SK-N-SH (cell line): ENCODE data around the gene AZU1. TPM values are rescaled to one million over a fixed set of nuclear protein-coding genes. Genes with fewer than 3 reads are reported as not detected.

Experiments used
- CTCF ChIA-PET: fragments of 300-600, 350-600 bp; formaldehyde crosslinking; extraction: SDS; loops from one replicate; lab custom pipeline; 2021; lab: Yijun Ruan, JAX
- POLR2A ChIA-PET: fragments of 350-600 bp; sonication (Branson Sonifier 250); formaldehyde crosslinking; extraction: SDS; loops from one replicate; lab custom pipeline; 2020; ENCODE audit warnings: antibody characterized with exemption, inconsistent platforms; lab: Yijun Ruan, JAX
- DNase-seq: peaks from one replicate; pipeline ENCODE4 v3.0.0; 2012
- H2AFZ ChIP-seq: fragments of 200-600 bp; sonication (generic); 2 replicates; pipeline ENCODE4 v1.8.1; 2016; ENCODE audit warnings: antibody characterized with exemption, mild to moderate bottlenecking, low read depth
- H3F3A ChIP-seq: fragments of 200-600 bp; sonication (generic); replicated peaks from 2 replicates; pipeline ENCODE3; 2016; ENCODE audit warnings: antibody characterized with exemption, mild to moderate bottlenecking; ENCODE audit not compliant: insufficient read depth
- H3K27ac ChIP-seq, 2 experiments: fragments of 200-500 bp in 1 of 2; fragments of 200-600 bp in 1 of 2; sonication (Bioruptor generic) in 1 of 2; sonication (generic), shearing (Covaris generic) in 1 of 2; 2 replicates each; pipeline versions ENCODE4 v1.5.1 to v1.6.1; 2014 to 2016; ENCODE audit warnings: low read depth in 2 of 2, inconsistent platforms in 1 of 2, low read length in 1 of 2, mild to moderate bottlenecking in 1 of 2, mixed read lengths in 1 of 2
- H3K27me3 ChIP-seq: fragments of 200-600 bp; sonication (generic), shearing (Covaris generic); 2 replicates; pipeline ENCODE4 v1.6.1; 2016; ENCODE audit warnings: mixed run types; ENCODE audit not compliant: insufficient read depth
- H3K36me3 ChIP-seq, 2 experiments: fragments of 200-500 bp in 1 of 2; fragments of 200-600 bp in 1 of 2; sonication (Bioruptor generic) in 1 of 2; sonication (generic) in 1 of 2; replicated peaks in 1 of 2; 2 replicates each; pipeline versions ENCODE3 to v1.5.1; 2014 to 2016; ENCODE audit warnings: low read length in 1 of 2, mild to moderate bottlenecking in 1 of 2; ENCODE audit not compliant: insufficient read depth in 2 of 2, control insufficient read depth in 1 of 2
- H3K4me1 ChIP-seq, 2 experiments: fragments of 200-500 bp in 1 of 2; fragments of 200-600 bp in 1 of 2; sonication (Bioruptor generic) in 1 of 2; sonication (generic), shearing (Covaris generic) in 1 of 2; 2 replicates each; pipeline versions ENCODE4 v1.5.1 to v1.6.1; 2014 to 2016; ENCODE audit warnings: low read depth in 1 of 2, low read length in 1 of 2, mixed run types in 1 of 2; ENCODE audit not compliant: insufficient read depth in 2 of 2, control insufficient read depth in 1 of 2
- H3K4me2 ChIP-seq: fragments of 200-600 bp; sonication (generic), shearing (Covaris generic); 2 replicates; pipeline ENCODE4 v1.6.1; 2017; ENCODE audit warnings: mixed run types
- H3K4me3 ChIP-seq, 2 experiments: fragments of 200-500 bp in 1 of 2; fragments of 200-600 bp in 1 of 2; sonication (Bioruptor generic) in 1 of 2; sonication (generic), shearing (Covaris generic) in 1 of 2; 2 replicates each; pipeline versions ENCODE4 v1.5.1 to v1.8.1; 2014 to 2016; ENCODE audit warnings: low read depth in 2 of 2, inconsistent platforms in 1 of 2, low read length in 1 of 2, mild to moderate bottlenecking in 1 of 2, mixed read lengths in 1 of 2, moderate library complexity in 1 of 2
- H3K79me2 ChIP-seq: fragments of 200-600 bp; sonication (generic); 2 replicates; pipeline ENCODE4 v1.8.1; 2017; ENCODE audit warnings: mild to moderate bottlenecking; ENCODE audit not compliant: insufficient read depth
- H3K9ac ChIP-seq: fragments of 200-600 bp; sonication (generic); 2 replicates; pipeline ENCODE4 v1.6.1; 2017; ENCODE audit warnings: mixed run types
- H3K9me2 ChIP-seq: fragments of 200-600 bp; sonication (generic); 2 replicates; pipeline ENCODE4 v1.6.1; 2017; ENCODE audit warnings: mixed run types
- H3K9me3 ChIP-seq: fragments of 200-600 bp; sonication (generic); 2 replicates; pipeline ENCODE4 v1.6.1; 2017; ENCODE audit warnings: mixed run types, mild to moderate bottlenecking, moderate library complexity
- H4K20me1 ChIP-seq: fragments of 200-600 bp; sonication (generic); 2 replicates; pipeline ENCODE4 v1.6.1; 2017; ENCODE audit warnings: mild to moderate bottlenecking, mixed run types; ENCODE audit not compliant: insufficient read depth
- EP300 ChIP-seq, 2 experiments: IDR thresholded peaks; 2 replicates each; pipeline versions ENCODE4 v1.4.0 to v1.6.1; 2012; ENCODE audit warnings: borderline replicate concordance in 1 of 2, low read depth in 1 of 2, low read length in 1 of 2
- FOSL2 ChIP-seq: IDR thresholded peaks from 2 replicates; pipeline ENCODE4 v1.4.0; 2012; ENCODE audit warnings: low read depth, mild to moderate bottlenecking, moderate library complexity, borderline replicate concordance
- FOXJ3 ChIP-seq: sonication (generic); formaldehyde crosslinking; IDR thresholded peaks from 2 replicates; pipeline ENCODE4 v1.5.1; 2020; ENCODE audit warnings: mild to moderate bottlenecking, missing genetic modification reagents
- GATA2 ChIP-seq: sonication (generic); formaldehyde crosslinking; IDR thresholded peaks from 2 replicates; pipeline ENCODE4 v1.5.0; 2020; ENCODE audit warnings: mild to moderate bottlenecking, missing genetic modification reagents
- IRF3 ChIP-seq: fragments of 150-350 bp; IDR thresholded peaks from 2 replicates; pipeline ENCODE4 v1.6.1; 2016; ENCODE audit warnings: mild to moderate bottlenecking, low read depth, low read length
- JUND ChIP-seq: IDR thresholded peaks from 2 replicates; pipeline ENCODE4 v1.4.0; 2012
- MAX ChIP-seq: IDR thresholded peaks from 2 replicates; pipeline ENCODE4 v1.4.0; 2012; ENCODE audit warnings: low read depth
- MXI1 ChIP-seq: IDR thresholded peaks from 2 replicates; pipeline ENCODE4 v1.6.1; 2012; ENCODE audit warnings: mild to moderate bottlenecking, low read depth, low read length, improper control_type of control experiment
- NFIC ChIP-seq: IDR thresholded peaks from 2 replicates; pipeline ENCODE4 v1.4.0; 2012; ENCODE audit warnings: borderline replicate concordance
- PBX3 ChIP-seq: IDR thresholded peaks from 2 replicates; pipeline ENCODE4; 2012
- RAD21 ChIP-seq: IDR thresholded peaks from 2 replicates; pipeline ENCODE4 v1.6.1; 2012; ENCODE audit warnings: mild to moderate bottlenecking, low read length
- RCOR1 ChIP-seq: fragments of 150-350 bp; IDR thresholded peaks from 2 replicates; pipeline ENCODE4 v1.6.1; 2017; ENCODE audit warnings: antibody characterized with exemption, low read length
- REST ChIP-seq: IDR thresholded peaks from 2 replicates; pipeline ENCODE4 v1.6.1; 2012; ENCODE audit warnings: mild to moderate bottlenecking, low read depth, low read length, moderate library complexity
- RFX5 ChIP-seq: IDR thresholded peaks from 2 replicates; pipeline ENCODE4 v1.6.1; 2012; ENCODE audit warnings: mild to moderate bottlenecking, improper control_type of control experiment, low read length
- RXRA ChIP-seq: IDR thresholded peaks from 2 replicates; pipeline ENCODE4 v1.4.0; 2012; ENCODE audit warnings: low read depth, mild to moderate bottlenecking, borderline replicate concordance
- SIN3A ChIP-seq: IDR thresholded peaks from 2 replicates; pipeline ENCODE4 v1.6.1; 2012; ENCODE audit warnings: low read depth, mild to moderate bottlenecking, low read length, moderate library complexity, borderline replicate concordance
- USF2 ChIP-seq: fragments of 150-350 bp; IDR thresholded peaks from 2 replicates; pipeline ENCODE4 v1.6.1; 2017; ENCODE audit warnings: antibody characterized with exemption, low read length, low read depth, borderline replicate concordance
- YY1 ChIP-seq: IDR thresholded peaks from 2 replicates; pipeline ENCODE4 v1.4.0; 2012; ENCODE audit warnings: low read depth, mild to moderate bottlenecking
- ZBTB33 ChIP-seq: IDR thresholded peaks from 2 replicates; pipeline ENCODE4 v1.4.0; 2012; ENCODE audit warnings: low read depth, borderline replicate concordance
- WGBS: methylation state at CpG from one replicate; pipeline ENCODE4 v1.1.6; 2017; ENCODE audit warnings: low lambda C conversion rate; 5-methylcytosine and 5-hydroxymethylcytosine counted together
- polyA plus RNA-seq, 3 experiments: library from polyadenylated mRNA; depleted of rRNA; stranded (reverse); fragments of >200 nt; gene quantifications; 2 replicates each; pipeline ENCODE4 v1.2.3, GENCODE V29; 2012

Gene AZU1
- polyA plus RNA-seq, 1 of the 3 experiments (the other 2 are of a cell fraction): 0.15 TPM

- H3K36me3 ChIP-seq: peaks cover 22 to 40% of the 10 kb centered on the region in 2 experiments
- no peak overlapping the region for H2AFZ ChIP-seq
- peaks cover 76% of the 10 kb centered on the region for H4K20me1 ChIP-seq
- H3K4me1 ChIP-seq: peaks cover 29 to 47% of the 10 kb centered on the region in 2 experiments; a peak in 3 of 4 replicates
- ChIA-PET POLR2A (interaction anchor here (1.2 kb wide), 1 partner anchor 15 kb away, joined by 4 read pairs; no protein-coding TSS in a partner anchor), CTCF (interaction anchor here (0.9 to 1.3 kb wide), 5 partner anchors 11 to 420 kb away, joined by 3 to 5 read pairs (median 3); no protein-coding TSS in a partner anchor)
- no peaks in the 10 kb centered on the region for H3F3A ChIP-seq
- no peaks in the 10 kb centered on the region for H3K27me3 ChIP-seq
- H3K9me2 ChIP-seq: no peaks in the 10 kb centered on the region
- WGBS: 37% methylated on average over 10 of the region's 17 CpGs
- H3K9me3 ChIP-seq: no peaks in the 10 kb centered on the region
- TF ChIP-seq FOSL2 (no peak), YY1 (no peak), RFX5 (no peak), PBX3 (no peak), JUND (no peak), REST (no peak), RAD21 (0 out of 2 replicates have a peak, but pooled peaks have one; percentile 11), EP300 (IDR thresholded peaks at IDR 0.05; ENCODE audit: borderline replicate concordance in 1 of 2, low read depth in 1 of 2, low read length in 1 of 2) (no peak), IRF3 (no peak), FOXJ3 (CRISPR knock-in tag) (no peak), MXI1 (peak; percentile 63), GATA2 (CRISPR knock-in tag) (peak; percentile 70), RCOR1 (no peak), USF2 (no peak), ZBTB33 (no peak), RXRA (no peak), NFIC (no peak), MAX (no peak), SIN3A (no peak)
- H3K9ac ChIP-seq: peak overlapping the region; percentile 31; the same call in 1 of the 2 replicates
- peak; percentile 47 for DNase-seq
- H3K27ac ChIP-seq: peak overlapping the region; percentile 11 to 87; a peak in 3 of 4 replicates
- peaks cover 76% of the 10 kb centered on the region for H3K79me2 ChIP-seq
- peak overlapping the region; percentile 95 for H3K4me2 ChIP-seq
- peak overlapping the region; percentile 21 to 85 for H3K4me3 ChIP-seq
Observed at GRCh38 chr19:800360-801029, 27.1 kb upstream of the AZU1 start.
